Uterus (tissue), 2 donors: ENCODE measurements around the gene SLC29A2.

Experiments used
- CTCF ChIP-seq, 4 experiments: fragments of 200-600 bp in 2 of 4; fragments of 450-650 bp in 2 of 4; sonication (generic) in 2 of 4; IDR thresholded peaks; one replicate each; pipeline ENCODE4 v1.5.1; 2016 to 2019; ENCODE audit warnings: antibody characterized with exemption in 4 of 4, mild to moderate bottlenecking in 2 of 4, moderate library complexity in 1 of 4
- POLR2A ChIP-seq, 2 donors: fragments of 450-650 bp; IDR thresholded peaks; one replicate each; pipeline ENCODE4 v1.6.1; 2016; ENCODE audit warnings: antibody characterized with exemption in 2 of 2, mild to moderate bottlenecking in 1 of 2, moderate library complexity in 1 of 2

GRCh38 chr11:66340596-66341501, 30.7 kb downstream of the SLC29A2 start:
- TF ChIP-seq CTCF (IDR thresholded peaks at IDR 0.05) (no peak), POLR2A (IDR thresholded peaks at IDR 0.05) (no peak)
